ENCODE results near the gene RBBP9. TPM values are rescaled to one million over a fixed set of nuclear protein-coding genes. Genes with fewer than 3 reads are reported as not detected.

RBBP9 gene
- total RNA-seq, 1 experiment from 2014 or later, result 3.5 TPM

- no peak for TF ChIP-seq CTCF (IDR thresholded peaks at IDR 0.05; ENCODE audit: unreplicated experiment)
- CTCF ChIA-PET, result no interaction called here
- intact Hi-C loops (cut with micrococcal nuclease; ENCODE audit: unreplicated experiment), result no loop called here
- Mint-ChIP-seq H3K4me3 (ENCODE audit: low read depth, unreplicated experiment) (no peak overlapping the region), H3K9me3 (ENCODE audit: low read depth, unreplicated experiment) (no peaks in the 10 kb centered on the region), H3K36me3 (ENCODE audit: insufficient read depth, unreplicated experiment) (no peaks in the 10 kb centered on the region), H3K27me3 (ENCODE audit: unreplicated experiment) (no peaks in the 10 kb centered on the region), H3K4me1 (ENCODE audit: low read depth, unreplicated experiment) (no peaks in the 10 kb centered on the region), H3K27ac (ENCODE audit: unreplicated experiment) (no peak overlapping the region)
- no TSS peak for BruUV-seq (replicated peaks)
- no peak for DNase-seq
These were observed 56.6 kb downstream of the RBBP9 start for GRCh38 chr20:18440403-18440802.

GRCh38 chr20:18436847-18437246 is 60.2 kb downstream of the RBBP9 start:
- Mint-ChIP-seq H3K27ac (ENCODE audit: unreplicated experiment) (no peak overlapping the region), H3K4me1 (ENCODE audit: low read depth, unreplicated experiment) (no peaks in the 10 kb centered on the region), H3K27me3 (ENCODE audit: unreplicated experiment) (no peaks in the 10 kb centered on the region), H3K9me3 (ENCODE audit: low read depth, unreplicated experiment) (no peaks in the 10 kb centered on the region), H3K36me3 (ENCODE audit: insufficient read depth, unreplicated experiment) (no peaks in the 10 kb centered on the region), H3K4me3 (ENCODE audit: low read depth, unreplicated experiment) (no peak overlapping the region)
- intact Hi-C loops (cut with micrococcal nuclease; ENCODE audit: unreplicated experiment), result no loop called here
- no TSS peak for BruUV-seq (replicated peaks)
- CTCF ChIA-PET, result no interaction called here
- DNase-seq, result no peak
- TF ChIP-seq CTCF (IDR thresholded peaks at IDR 0.05; ENCODE audit: unreplicated experiment), result no peak

Small RNAs within 50 kb of the gene (microRNA-seq; reads per million reads assigned to microRNA genes)
- gene MIR3192, result 1.4 reads per million

Other genes starting within 250 kb of the RBBP9 start
- 4.6 and 5.0 TPM in 2 replicates for gene ZNF133, start 208.7 kb downstream of the RBBP9 start, total RNA-seq (2022)
- 0.86 and 1.0 TPM in 2 replicates for gene DZANK1, start 30.2 kb downstream of the RBBP9 start, total RNA-seq (2022)
- gene POLR3F, start 29.8 kb downstream of the RBBP9 start, total RNA-seq (2022), result 4.1 and 4.2 TPM in 2 replicates
- gene SEC23B, start 10.7 kb upstream of the RBBP9 start, total RNA-seq (2022), result 22.0 and 26.3 TPM in 2 replicates
- 17.8 and 20.9 TPM in 2 replicates for gene SMIM26, start 70.2 kb upstream of the RBBP9 start, total RNA-seq (2022)
- gene DTD1, start 90.8 kb upstream of the RBBP9 start, total RNA-seq (2022), result 14.2 and 14.3 TPM in 2 replicates